ENCODE results near the gene TRPM2. TPM values are rescaled to one million over a fixed set of nuclear protein-coding genes. Genes with fewer than 3 reads are reported as not detected.

Gene TRPM2
- total and polyA plus RNA-seq, 12 donors: 1.5 to 28.3 (median 11.3) TPM

DNA sequence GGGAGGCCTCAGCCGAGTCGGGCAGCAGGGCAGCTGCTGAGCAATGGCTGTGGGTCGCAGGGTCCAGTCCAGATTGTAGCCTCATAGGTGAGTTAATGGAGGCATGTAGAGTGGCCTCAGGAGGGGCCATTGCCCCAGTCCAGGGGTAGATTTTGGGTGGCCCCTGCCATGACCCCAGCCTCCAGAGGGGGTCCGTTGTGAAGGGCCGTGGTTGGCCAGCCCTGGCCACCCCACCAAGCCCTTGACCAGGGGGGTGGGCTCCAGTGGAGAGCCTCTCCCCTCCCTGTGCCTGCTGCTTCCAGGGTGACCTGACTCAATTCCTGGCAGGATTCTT is 26.1 kb downstream of the TRPM2 start:
- Histone ChIP-seq H3K27ac (no peak overlapping the region), H3K4me3 (no peak overlapping the region), H3K27me3 (no peaks in the 10 kb centered on the region), H3K9me3 (replicated peaks in 1 of 3) (peaks cover 0 to 5% (median 0%) of the 10 kb centered on the region in 3 donors), H3K4me1 (replicated peaks in 1 of 2) (no peaks in the 10 kb centered on the region), H3K36me3 (replicated peaks in 1 of 2) (no peaks in the 10 kb centered on the region)
- intact Hi-C loops (cut with DNase I): no loop called here
- peak in 2 of 7 donors; percentile 7 to 31 for DNase-seq
- 80 to 94% (median 93%) methylated on average over 1 to 5 of the region's 5 CpGs for WGBS, 4 donors
- no peak for TF ChIP-seq POLR2A (IDR thresholded peaks at IDR 0.05)
- TF ChIP-seq, protein P1, sequence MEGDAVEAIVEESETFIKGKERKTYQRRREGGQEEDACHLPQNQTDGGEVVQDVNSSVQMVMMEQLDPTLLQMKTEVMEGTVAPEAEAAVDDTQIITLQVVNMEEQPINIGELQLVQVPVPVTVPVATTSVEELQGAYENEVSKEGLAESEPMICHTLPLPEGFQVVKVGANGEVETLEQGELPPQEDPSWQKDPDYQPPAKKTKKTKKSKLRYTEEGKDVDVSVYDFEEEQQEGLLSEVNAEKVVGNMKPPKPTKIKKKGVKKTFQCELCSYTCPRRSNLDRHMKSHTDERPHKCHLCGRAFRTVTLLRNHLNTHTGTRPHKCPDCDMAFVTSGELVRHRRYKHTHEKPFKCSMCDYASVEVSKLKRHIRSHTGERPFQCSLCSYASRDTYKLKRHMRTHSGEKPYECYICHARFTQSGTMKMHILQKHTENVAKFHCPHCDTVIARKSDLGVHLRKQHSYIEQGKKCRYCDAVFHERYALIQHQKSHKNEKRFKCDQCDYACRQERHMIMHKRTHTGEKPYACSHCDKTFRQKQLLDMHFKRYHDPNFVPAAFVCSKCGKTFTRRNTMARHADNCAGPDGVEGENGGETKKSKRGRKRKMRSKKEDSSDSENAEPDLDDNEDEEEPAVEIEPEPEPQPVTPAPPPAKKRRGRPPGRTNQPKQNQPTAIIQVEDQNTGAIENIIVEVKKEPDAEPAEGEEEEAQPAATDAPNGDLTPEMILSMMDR (IDR thresholded peaks at IDR 0.05): no peak

DNA sequence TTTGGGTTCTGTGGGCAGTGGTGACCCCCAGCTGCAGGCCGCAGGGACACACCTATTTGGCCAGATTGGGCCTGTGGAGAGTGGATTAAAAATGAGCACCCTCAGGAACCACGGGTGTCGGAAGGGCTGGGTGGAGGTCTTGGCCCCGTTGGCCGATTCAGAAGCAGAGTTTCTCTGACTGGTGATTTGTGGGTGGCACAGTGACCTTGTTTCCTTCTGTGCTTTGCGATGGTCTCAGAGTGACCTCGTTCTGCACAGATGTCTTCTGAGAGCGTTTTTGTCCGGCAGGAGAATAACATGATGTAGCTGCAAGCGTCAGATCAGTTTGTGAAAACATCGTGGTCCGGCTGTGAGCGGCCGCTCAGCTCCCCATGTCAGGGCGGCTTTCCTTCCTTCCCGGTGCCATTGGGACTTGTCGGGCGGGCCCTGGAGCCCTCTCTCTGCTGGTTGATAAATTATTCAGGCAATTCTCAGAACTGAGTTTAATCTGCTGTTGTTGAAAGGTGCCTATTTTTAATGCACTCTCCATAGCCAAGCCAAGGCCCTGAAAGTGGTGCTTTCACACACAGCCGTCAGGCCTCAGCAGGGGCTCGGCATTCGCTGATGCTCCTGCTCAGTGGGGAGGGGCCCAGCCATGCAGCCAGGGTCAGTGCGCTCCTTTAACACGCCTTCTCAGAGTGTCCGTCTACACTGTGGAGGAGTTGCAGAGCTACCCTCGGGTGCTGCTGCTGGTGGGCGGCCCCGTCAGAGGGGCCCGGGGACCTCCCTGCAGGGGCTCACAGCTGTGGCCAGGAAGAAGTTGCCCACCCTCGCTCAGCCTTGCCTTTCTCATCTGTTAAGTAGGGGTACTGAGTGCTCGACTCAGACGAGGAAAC is 26.8 kb downstream of the TRPM2 start:
- peaks cover 0 to 12% (median 0%) of the 10 kb centered on the region in 3 donors for H3K9me3 ChIP-seq (replicated peaks in 1 of 3)
- TF ChIP-seq, protein P1 (IDR thresholded peaks at IDR 0.05): no peak
- no peak for TF ChIP-seq POLR2A (IDR thresholded peaks at IDR 0.05)
- 45 to 59% (median 45%) methylated on average over 19 to 31 of the region's 31 CpGs for WGBS, 4 donors
- intact Hi-C loops (cut with DNase I): no loop called here
- peak in 2 of 7 donors; percentile 12 to 42 for DNase-seq
- H3K36me3 ChIP-seq (replicated peaks in 1 of 2): no peaks in the 10 kb centered on the region
- no peak overlapping the region for H3K4me3 ChIP-seq
- H3K27me3 ChIP-seq: no peaks in the 10 kb centered on the region
- no peaks in the 10 kb centered on the region for H3K4me1 ChIP-seq (replicated peaks in 1 of 2)
- H3K27ac ChIP-seq: no peak overlapping the region

DNA sequence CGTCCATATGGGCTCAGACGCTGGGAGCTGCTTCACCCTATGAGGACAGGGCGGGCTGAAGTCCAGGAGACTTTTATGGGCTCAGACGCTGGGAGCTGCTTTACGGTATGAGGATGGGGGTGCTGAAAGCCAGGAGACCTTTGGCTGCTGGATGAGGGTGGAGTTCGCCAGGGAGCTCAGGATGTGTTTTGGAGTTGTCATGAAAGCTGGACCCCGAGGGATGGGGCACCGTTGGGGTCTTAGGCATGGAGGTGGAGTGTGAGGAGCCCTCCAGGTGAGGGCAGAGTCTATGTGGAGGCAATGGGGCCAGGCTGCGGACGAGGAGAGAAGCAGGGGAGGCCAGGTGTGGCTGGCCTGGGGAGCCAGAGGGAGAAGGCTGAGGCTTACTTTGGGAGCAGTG is 27.5 kb downstream of the TRPM2 start:
- no peak overlapping the region for H3K4me3 ChIP-seq
- intact Hi-C loops (cut with DNase I): no loop called here
- 73 to 87% (median 84%) methylated on average over 10 of the region's 10 CpGs for WGBS, 4 donors
- H3K27me3 ChIP-seq: no peaks in the 10 kb centered on the region
- peaks cover 0 to 14% (median 0%) of the 10 kb centered on the region in 3 donors for H3K9me3 ChIP-seq (replicated peaks in 1 of 3)
- H3K27ac ChIP-seq: no peak overlapping the region
- no peaks in the 10 kb centered on the region for H3K4me1 ChIP-seq (replicated peaks in 1 of 2)
- H3K36me3 ChIP-seq (replicated peaks in 1 of 2): no peaks in the 10 kb centered on the region
- TF ChIP-seq, protein P1 (IDR thresholded peaks at IDR 0.05): no peak
- no peak for TF ChIP-seq POLR2A (IDR thresholded peaks at IDR 0.05)
- peak in 2 of 7 donors; percentile 9 to 31 for DNase-seq

DNA sequence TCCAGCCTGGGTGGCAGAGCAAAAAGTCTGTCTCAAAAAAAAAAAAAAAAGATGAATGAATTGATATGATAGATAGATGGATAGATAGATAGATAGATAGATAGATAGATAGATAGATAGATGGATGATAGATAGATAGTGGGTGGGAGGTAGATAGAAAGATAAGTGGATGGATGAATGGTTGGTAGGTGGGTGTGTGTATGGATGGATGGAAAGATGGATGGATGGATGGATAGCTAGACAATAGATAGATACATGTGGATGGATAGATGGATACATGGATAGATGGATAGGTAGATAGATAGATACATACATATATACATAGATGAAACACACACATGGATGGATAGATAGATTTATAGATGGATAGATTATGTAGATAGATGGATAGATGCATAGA is 28.5 kb downstream of the TRPM2 start:
- H3K4me3 ChIP-seq: no peak overlapping the region
- intact Hi-C loops (cut with DNase I): no loop called here
- no peak for DNase-seq
- no peak overlapping the region for H3K27ac ChIP-seq
- no peaks in the 10 kb centered on the region for H3K27me3 ChIP-seq
- no peaks in the 10 kb centered on the region for H3K36me3 ChIP-seq (replicated peaks in 1 of 2)
- no peaks in the 10 kb centered on the region for H3K4me1 ChIP-seq (replicated peaks in 1 of 2)
- TF ChIP-seq, protein P1 (IDR thresholded peaks at IDR 0.05): no peak
- TF ChIP-seq POLR2A (IDR thresholded peaks at IDR 0.05): no peak
- peaks cover 0 to 14% (median 0%) of the 10 kb centered on the region in 3 donors for H3K9me3 ChIP-seq (replicated peaks in 1 of 3)
